GM15510 (cell line): ENCODE data around the gene UGT1A3.

Experiments used
- POLR2A ChIP-seq: IDR thresholded peaks from 3 replicates; pipeline ENCODE4 v1.6.1; 2011; ENCODE audit warnings: borderline replicate concordance; ENCODE audit not compliant: insufficient read length; ENCODE audit errors: extremely low read depth

Gene UGT1A3

GRCh38 chr2:233814056-233814835 is 85.4 kb downstream of the UGT1A3 start:
- no peak for TF ChIP-seq POLR2A

- no peak for TF ChIP-seq POLR2A
Measured at GRCh38 chr2:233815861-233816260, 87.0 kb downstream of the UGT1A3 start.

- TF ChIP-seq POLR2A = no peak
Measured at GRCh38 chr2:233816334-233816733, 87.5 kb downstream of the UGT1A3 start.

GRCh38 chr2:233816771-233817170 is 87.9 kb downstream of the UGT1A3 start:
- TF ChIP-seq POLR2A = no peak

GRCh38 chr2:233817361-233817911 is 88.6 kb downstream of the UGT1A3 start:
- TF ChIP-seq POLR2A = no peak

GRCh38 chr2:233817995-233818638 is 89.3 kb downstream of the UGT1A3 start:
- no peak for TF ChIP-seq POLR2A

- TF ChIP-seq POLR2A = no peak
Measured at GRCh38 chr2:233818639-233819621, 90.1 kb downstream of the UGT1A3 start.

- no peak for TF ChIP-seq POLR2A
Measured at GRCh38 chr2:233819884-233820773, 91.3 kb downstream of the UGT1A3 start.

GRCh38 chr2:233820774-233821105 is 91.9 kb downstream of the UGT1A3 start:
- TF ChIP-seq POLR2A = no peak

GRCh38 chr2:233821196-233821595 is 92.4 kb downstream of the UGT1A3 start:
- no peak for TF ChIP-seq POLR2A

- no peak for TF ChIP-seq POLR2A
Measured at GRCh38 chr2:233821709-233822100, 92.9 kb downstream of the UGT1A3 start.

- TF ChIP-seq POLR2A = no peak
Measured at GRCh38 chr2:233822101-233822771, 93.4 kb downstream of the UGT1A3 start.
